NCI-H774 (cell line): ENCODE results near the gene PRAMEF8.
"Not testable (repeated sequence)": the region's sequence is repeated elsewhere in the genome, so short reads cannot be mapped to it uniquely, and the experiment has no call there.

Experiments
- DNase-seq: peaks from one replicate; lab custom pipeline; 2025; lab: John Stamatoyannopoulos, UW

The PRAMEF8 gene

DNA sequence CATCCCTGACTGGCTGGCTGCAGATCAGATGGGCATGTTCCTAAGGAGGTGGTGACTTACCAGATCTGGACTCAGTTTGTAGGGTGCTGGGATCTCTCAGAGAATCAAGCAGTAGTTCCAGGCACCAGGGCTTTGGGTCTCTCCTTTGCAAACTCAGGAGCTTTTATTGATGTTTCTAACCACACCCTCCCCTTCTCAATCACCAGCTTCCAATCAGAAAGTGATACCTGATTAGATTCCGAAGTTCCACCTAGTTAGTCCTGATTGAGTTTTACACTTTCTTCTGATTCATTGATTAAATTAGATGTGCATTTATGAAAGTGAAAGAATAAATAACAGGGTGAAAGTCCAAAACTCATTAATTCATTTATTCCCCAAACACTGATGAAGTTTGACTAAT lies at the start of gene PRAMEF8:
PRAMEF8 (minus strand) TSS at position 101 of the 400 bp plus-strand sequence. CDS start 1,046 bp downstream, outside the sequence.
- not testable (repeated sequence) for DNase-seq

DNA sequence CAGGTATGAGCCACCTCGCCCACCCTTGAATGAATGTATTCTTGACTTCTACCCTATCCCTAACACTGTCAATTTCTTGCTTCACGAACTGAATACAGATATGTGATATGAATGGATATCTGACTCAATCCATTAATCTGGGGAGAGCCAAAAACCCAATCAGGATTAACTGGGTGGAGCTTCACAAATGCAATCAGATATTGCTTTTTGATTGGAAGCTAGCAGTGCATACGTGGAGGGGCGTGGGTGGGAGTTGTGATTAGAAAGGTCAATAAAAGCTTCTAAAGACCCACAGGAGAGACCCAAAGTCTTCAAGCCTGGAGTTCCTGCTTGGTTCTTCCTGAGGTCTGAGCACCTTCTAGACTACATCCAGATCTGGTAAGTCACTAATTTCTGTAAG lies 30.3 kb upstream of the PRAMEF8 start, which contains the start of gene PRAMEF15:
PRAMEF15 (plus strand) TSS at position 301 of the 400 bp plus-strand sequence. CDS start 2,827 bp downstream, outside the sequence.
- not testable (repeated sequence) for DNase-seq

DNA sequence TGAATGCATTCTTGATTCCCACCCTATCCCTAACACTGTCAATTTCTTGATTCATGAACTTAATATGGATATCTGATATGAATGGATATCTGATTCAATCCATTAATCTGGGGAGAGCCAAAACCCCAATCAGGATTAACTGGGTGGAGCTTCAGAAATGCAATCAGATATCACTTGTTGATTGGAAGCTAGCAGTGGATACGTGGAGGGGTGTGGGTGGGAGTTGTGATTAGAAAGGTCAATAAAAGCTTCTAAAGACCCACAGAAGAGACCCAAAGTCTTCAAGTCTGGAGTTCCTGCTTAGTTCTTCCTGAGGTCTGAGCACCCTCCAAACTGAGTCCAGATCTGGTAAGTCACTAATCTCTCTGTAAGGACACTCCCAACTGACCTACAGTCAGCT lies 18.3 kb upstream of the PRAMEF8 start, which contains the start of gene PRAMEF33:
PRAMEF33 (plus strand) TSS at position 301 of the 400 bp plus-strand sequence. CDS start 2,416 bp downstream, outside the sequence.
- DNase-seq, result not testable (repeated sequence)

DNA sequence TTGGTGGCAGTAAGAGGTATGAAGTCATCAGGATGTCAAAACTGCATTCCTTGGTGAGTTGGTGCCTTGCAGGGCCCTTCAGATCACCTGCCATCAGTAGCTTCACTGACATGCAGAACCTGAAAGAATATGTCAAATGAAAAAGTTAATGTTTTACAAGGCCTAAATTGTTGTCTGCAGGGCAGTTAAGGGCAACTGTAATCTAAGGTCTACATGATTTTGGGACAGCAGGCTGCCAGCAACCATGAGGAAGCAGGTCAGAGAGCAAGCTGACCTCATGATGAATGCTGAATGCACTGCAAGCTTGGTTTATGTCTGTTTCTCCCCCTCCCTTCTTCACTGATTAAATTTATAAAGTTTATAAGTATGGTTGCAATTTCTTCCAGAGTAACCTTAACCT lies 17.3 kb upstream of the PRAMEF8 start:
- not testable (repeated sequence) for DNase-seq

DNA sequence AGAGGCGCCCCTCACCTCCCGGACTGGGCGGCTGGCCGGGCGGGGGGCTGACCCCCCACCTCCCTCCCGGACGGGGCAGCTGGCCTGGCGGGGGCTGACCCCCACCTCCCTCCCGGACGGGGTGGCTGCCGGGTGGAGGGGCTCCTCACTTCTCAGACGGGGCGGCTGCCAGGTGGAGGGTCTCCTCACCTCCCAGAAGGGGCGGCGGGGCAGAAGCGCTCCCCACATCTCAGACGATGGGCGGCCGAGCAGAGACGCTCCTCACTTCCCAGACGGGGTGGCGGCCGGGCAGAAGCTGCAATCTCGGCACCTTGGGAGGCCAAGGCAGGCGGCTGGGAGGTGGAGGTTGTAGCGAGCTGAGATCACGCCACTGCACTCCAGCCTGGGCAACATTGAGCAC lies 13.8 kb upstream of the PRAMEF8 start:
- not testable (repeated sequence) for DNase-seq

DNA sequence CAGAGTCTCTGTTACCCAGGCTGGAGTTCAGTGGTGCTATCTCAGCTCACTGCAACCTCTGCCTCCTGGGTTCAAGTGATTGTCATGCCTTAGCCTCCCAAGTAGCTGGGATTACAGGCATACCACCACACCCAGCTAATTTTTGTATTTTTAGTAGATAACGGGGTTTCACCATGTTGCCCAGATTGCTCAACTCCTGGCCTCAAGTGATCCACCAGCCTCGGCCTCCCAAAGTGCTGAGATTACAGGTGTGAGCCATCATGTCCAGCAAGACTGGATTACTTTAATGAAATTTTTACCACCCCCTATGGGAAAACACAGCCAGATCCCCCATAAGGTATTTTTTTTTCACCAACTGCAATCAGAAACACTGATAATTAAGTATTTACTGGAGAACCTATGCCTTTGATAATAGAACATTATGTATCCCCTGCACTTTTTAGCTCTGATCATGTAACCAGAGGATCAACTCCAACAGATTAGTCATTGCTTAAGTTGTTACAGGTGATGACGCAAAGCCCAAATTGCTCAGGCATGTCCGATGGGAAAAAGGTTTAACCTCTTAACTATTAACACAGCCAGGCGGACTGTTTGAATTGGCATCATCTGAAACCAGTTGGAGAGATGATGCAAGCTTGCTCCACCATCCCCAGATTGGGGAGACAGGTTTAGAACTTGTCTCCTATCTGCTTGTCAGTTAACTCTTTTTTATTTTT lies 12.4 kb upstream of the PRAMEF8 start:
- DNase-seq, result not testable (repeated sequence)

DNA sequence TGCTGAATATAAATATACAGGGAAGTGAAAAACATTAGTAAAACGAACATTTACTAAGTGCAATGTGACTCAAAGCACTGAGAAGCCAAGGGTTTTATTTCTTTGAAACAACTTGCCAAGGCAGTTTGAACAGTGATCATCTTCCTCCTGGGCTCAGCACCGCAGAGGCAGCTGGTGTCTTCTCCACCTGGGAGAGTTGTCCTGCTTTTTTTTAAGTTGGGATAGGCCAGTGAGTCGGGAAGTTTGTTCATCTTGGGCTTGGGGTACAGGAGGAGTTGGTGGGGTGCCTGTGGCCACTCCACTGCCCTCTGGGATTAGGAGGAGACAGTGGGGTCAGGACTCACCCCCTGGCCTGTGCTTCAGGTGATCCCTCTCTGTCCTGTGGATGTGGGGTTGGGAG lies 4.1 kb upstream of the PRAMEF8 start:
- DNase-seq, result not testable (repeated sequence)

DNA sequence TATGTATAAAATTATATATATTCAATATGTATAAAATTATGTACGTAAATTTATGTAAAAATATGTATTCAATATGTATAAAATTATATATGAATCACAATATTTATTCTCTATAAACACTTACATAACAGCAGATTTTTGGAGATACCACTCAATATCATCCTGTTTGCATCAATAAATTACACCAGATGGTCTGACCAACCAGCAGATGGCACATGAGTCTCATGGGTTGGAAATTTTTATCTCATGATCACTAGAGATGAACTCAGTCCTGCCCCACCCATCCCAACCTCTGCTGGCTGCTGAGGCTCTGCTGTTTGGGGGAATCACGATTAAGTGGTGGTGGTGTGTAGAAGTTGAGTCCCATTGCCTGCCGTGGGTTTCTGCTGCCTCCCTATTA lies 5.3 kb downstream of the PRAMEF8 start:
- DNase-seq, result not testable (repeated sequence)

DNA sequence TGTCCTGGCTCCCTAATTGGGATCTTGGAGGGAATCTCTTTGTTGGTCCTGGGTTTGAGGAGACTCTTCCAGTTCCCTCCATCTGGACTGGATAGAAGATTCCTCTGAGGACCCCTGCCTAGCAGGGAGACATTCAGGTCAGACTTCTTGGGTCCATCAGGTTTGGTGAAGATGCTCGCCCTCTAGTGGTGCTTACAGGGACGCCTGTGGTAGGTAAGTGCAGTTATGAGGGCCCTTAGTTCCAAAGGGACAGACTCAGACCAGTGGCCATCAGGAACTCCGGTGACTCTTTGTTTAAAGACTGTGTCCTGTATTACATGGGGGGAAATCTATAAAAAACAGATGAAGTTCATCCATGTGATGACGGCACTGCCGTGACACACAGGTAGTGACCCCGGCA lies 7.9 kb downstream of the PRAMEF8 start:
- not testable (repeated sequence) for DNase-seq

DNA sequence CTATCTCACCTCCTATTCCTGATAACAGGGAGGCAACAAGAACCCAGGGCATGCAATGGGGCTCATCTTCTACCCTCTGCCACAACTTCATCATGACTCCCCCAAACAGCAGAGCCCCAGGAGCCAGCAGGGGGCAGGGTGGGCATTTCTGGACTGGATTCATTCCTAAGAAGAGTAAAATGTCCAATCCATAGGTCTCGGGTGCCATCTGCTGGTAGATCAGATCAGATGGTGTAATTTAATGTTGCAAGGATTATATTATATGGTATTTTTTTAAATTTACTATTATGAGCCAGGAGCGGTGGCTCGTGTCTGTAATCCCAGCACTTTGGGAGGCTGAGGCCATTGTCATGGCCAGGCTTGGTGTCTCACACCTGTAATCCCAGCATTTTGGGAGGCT lies 19.8 kb downstream of the PRAMEF8 start:
- not testable (repeated sequence) for DNase-seq

DNA sequence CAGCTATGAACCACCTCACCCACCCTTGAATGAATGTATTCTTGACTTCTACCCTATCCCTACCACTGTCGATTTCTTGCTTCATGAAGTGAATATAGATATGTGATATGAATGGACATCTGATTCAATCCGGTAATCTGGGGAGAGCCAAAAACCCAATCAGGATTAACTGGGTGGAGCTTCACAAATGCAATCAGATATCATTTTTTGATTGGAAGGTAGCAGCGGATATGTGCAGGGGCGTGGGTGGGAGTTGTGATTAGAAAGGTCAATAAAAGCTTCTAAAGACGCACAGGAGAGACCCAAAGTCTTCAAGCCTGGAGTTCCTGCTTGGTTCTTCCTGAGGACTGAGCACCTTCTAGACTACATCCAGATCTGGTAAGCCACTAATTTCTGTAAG lies 31.0 kb downstream of the PRAMEF8 start, which contains the start of gene PRAMEF5:
PRAMEF5 (plus strand) TSS at position 301 of the 400 bp plus-strand sequence. CDS start 5,071 bp downstream, outside the sequence.
- DNase-seq, result not testable (repeated sequence)

DNA sequence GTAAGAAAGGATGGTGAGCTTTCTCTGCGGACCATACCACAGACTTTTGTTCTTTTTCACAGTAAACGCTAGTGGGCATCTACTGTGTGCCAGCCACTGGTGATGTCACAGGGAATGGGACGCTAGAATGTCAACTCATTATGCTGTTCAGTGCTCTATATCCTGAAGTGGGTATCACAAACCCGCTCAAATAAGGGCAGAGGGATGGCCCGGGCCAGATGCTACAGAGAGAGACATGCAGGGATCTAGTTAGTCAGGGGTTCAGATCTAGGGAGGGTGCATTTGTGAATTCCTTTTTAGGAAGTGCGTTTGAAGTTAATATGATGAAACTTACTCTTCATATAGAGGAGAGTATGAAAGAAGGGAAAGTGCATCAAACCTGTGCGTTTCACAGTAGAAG lies 37.8 kb downstream of the PRAMEF8 start:
- not testable (repeated sequence) for DNase-seq

DNA sequence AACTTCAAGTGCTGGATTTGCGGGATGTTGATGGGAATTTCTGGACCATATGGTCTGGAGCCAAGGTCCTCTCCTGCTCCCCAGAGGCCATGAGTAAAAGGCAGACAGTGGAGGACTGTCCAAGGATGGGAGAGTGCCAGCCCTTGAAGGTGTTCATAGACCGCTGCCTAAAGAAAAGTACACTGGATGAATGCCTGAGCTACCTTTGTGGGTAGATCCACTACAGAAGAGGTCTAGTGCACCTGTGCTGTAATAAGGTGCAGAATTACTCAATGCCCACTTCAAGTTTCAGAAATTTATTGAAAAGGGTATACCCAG lies 38.4 kb downstream of the PRAMEF8 start:
- DNase-seq, result not testable (repeated sequence)

DNA sequence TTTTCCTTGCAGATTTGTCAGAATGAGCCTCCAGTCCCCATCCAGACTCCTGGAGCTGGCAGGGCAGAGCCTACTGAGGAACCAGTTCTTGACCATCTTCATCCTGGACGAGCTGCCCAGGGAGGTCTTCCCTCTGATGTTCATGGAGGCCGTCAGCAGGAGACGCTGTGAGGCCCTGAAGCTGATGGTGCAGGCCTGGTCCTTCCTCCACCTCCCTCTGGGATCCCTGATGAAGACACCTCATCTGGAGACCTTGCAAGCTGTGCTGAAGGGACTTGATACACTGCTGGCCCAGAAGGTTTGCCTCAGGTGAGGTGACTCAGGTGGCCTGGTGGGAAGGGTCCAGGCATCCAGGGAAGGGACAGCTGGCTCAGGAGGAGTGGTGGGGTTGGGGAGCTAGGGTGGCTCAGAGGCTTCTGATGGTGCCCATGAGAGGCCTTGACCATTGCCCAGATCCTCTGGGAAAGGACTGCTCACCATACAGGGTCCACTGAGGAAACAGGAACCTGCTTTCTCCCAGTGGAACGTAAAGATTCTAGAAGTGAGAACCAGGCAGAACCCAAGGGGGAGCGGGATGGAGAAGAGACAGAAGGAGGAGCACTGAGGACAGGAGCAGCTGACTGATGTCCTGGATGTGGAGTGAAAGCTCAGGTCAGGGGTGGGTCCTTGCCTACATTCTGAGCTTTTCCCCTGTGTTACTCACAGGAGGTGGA lies 38.9 kb downstream of the PRAMEF8 start:
- not testable (repeated sequence) for DNase-seq

DNA sequence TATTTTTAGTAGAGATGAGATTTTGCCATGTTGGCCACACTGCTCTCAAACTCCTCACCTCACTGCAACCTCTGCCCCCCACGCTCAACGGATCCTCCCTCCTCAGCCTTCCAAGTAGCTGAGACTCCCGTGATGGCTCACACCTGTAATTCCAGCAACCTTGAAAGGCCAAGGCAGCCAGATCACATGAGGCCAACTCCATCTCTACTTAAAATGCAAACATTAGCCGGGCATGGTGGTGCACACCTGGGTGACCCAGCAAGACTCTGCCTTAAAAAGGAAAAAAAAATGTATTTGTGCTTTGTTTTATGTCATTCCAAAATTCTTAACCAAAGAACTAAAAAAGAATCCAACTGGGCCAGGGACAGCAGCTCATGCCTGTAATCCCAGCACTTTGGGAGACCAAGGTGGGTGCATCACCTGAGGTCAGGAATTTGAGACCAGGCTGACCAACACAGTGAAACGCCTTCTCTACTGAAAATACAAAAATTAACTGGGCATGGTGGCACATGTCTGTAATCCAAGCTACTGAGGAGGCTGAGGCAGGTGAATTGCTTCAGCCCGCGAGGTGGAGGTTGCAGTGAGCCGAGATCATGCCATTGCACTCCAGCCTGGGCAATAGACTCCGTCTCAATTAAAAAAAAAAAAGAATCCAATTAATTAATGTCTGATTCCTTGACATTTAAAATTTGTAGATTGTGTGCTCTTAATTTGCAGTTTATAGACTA lies 41.2 kb downstream of the PRAMEF8 start:
- DNase-seq, result not testable (repeated sequence)

DNA sequence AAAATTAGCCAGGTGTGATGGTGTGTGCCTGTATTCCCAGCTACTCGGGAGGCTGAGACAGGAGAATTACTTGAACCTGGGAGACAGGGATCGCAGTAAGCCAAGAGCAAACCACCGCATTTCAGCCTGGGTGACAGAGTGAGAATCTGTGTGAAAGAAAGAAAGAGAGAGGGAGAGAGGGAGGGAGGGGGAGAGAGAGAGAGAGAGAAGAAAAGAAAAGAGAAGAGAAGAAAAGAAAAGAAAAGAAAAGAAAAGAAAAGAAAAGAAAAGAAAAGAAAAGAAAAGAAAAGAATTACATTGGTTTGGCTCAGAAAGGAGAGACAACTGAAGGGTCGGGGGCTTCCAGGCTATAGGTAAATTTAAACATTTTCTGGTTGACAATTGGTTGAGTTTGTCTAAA lies 45.3 kb downstream of the PRAMEF8 start:
- not testable (repeated sequence) for DNase-seq

DNA sequence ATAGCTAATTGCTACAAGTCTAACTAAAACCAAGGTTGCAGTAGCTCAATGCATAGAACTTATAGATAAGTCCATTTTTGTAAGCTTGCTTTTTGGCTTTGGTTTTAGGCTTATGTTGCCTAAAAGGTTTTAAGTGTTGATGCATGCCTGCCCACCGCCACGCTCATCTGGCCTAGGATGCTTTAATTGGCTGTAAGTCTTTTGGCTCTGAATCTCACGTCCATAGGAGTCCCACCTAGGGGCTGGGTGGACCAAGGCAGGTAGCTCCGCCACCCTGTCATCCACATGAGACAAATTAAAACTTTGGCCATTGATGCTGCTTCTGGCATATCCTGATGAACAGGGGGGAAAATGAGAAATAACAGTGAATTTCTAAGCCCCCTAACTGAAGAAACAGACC lies 47.4 kb downstream of the PRAMEF8 start:
- not testable (repeated sequence) for DNase-seq

DNA sequence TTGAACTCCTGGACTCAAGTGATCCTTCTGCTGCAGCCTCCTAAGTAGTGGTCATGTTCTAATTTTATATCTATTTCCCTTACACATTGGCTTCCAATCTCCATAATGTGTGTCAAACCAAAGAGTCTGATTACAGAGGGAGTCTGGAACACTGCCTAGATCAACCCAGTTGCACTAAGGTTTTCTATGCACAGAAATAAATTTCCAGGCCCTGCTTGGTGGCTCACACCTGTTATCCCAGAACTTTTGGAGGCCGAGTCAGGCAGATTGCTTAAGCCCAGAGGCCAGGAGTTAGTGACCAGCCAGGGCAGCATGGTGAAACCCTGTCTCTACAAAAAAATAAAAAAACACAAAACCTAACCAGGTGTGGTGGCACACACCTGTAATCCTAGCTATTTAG lies 50.9 kb downstream of the PRAMEF8 start:
- not testable (repeated sequence) for DNase-seq

DNA sequence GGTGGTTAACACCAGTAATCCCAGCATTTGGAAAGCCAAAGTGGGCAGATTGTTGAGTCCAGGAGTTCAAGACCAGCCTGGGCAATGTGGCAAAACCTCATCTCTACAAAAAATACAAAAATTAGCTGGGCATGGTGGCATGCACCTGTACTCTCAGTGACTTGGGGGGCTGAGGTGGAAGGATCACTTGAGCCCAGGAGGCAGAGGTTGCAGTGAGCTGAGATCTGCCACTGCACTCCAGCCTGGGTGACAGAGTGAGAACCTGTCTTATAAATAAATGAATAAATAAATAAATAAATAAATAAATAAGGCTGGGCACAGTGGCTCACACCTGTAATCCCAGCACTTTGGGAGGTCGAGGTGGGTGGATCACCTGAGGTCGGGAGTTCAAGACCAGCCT lies 52.9 kb downstream of the PRAMEF8 start:
- not testable (repeated sequence) for DNase-seq
